K562 (cell line): ENCODE data around the gene EVI5. TPM values are rescaled to one million over a fixed set of nuclear protein-coding genes. Genes with fewer than 3 reads are reported as not detected.
A peak's percentile ranks its signal among the peaks of the same experiment; 100 is the strongest.

Source experiments
- CBX3 ChIP-seq, 2 experiments: IDR thresholded peaks; 1 replicate in 1 of 2; 2 replicates in 1 of 2; pipeline ENCODE4 v1.6.1; 2012; ENCODE audit warnings: inconsistent platforms in 2 of 2, low read length in 2 of 2, borderline replicate concordance in 1 of 2, control low read depth in 1 of 2
- CEBPB ChIP-seq: fragments of 450-650 bp; IDR thresholded peaks from 2 replicates; pipeline ENCODE4 v1.6.1; 2016; ENCODE audit warnings: missing genetic modification characterization, missing compliant biosample characterization
- CEBPG ChIP-seq, 3 experiments: fragments of 200-800 bp in 1 of 3; sonication (Bioruptor generic) in 1 of 3; sonication (generic) in 1 of 3; formaldehyde crosslinking in 1 of 3; IDR thresholded peaks in 2 of 3; conservative IDR thresholded peaks in 1 of 3; 2 replicates each; pipeline versions ENCODE4 v1.6.1 to v1.8.0; 2016 to 2022; ENCODE audit warnings: missing compliant biosample characterization in 2 of 3, missing genetic modification characterization in 2 of 3, mild to moderate bottlenecking in 1 of 3, missing genetic modification reagents in 1 of 3
- ELF1 ChIP-seq: fragments of 200-800 bp; sonication (Bioruptor generic); IDR thresholded peaks from 2 replicates; pipeline ENCODE4 v1.6.1; 2016; ENCODE audit warnings: missing genetic modification characterization, missing compliant biosample characterization
- ESRRA ChIP-seq: fragments of 450-650 bp; IDR thresholded peaks from 2 replicates; pipeline ENCODE4 v1.6.1; 2014; ENCODE audit warnings: low read depth, mild to moderate bottlenecking, moderate library complexity, borderline replicate concordance
- GABPA ChIP-seq: fragments of 200-800 bp; sonication (Bioruptor generic); conservative IDR thresholded peaks from 2 replicates; pipeline ENCODE4 v1.6.1; 2016; ENCODE audit warnings: low read depth, missing genetic modification characterization, missing compliant biosample characterization
- RAD21 ChIP-seq, 2 experiments: fragments of 250-450 bp in 1 of 2; fragments of 450-650 bp in 1 of 2; sonication (Bioruptor Pico) in 1 of 2; formaldehyde crosslinking in 1 of 2; IDR thresholded peaks in 1 of 2; conservative IDR thresholded peaks in 1 of 2; 2 replicates each; pipeline versions ENCODE4 v1.4.0 to v1.8.0; 2020 to 2022; ENCODE audit warnings: mild to moderate bottlenecking in 2 of 2, moderate library complexity in 1 of 2
- RNF2 ChIP-seq: sonication (generic); IDR thresholded peaks from 2 replicates; pipeline ENCODE4 v1.6.1; 2016
- SOX6 ChIP-seq: fragments of 450-650 bp; IDR thresholded peaks from 2 replicates; pipeline ENCODE4 v1.6.1; 2014; ENCODE audit warnings: mild to moderate bottlenecking
- TEAD1 ChIP-seq, 2 experiments: fragments of 450-650 bp in 1 of 2; sonication (generic) in 1 of 2; formaldehyde crosslinking; IDR thresholded peaks; 2 replicates each; pipeline versions ENCODE4 v1.4.0 to v1.8.0; 2020 to 2022; ENCODE audit warnings: mild to moderate bottlenecking in 2 of 2, missing genetic modification reagents in 1 of 2
- ZNF24 ChIP-seq: fragments of 450-650 bp; IDR thresholded peaks from 2 replicates; pipeline ENCODE4 v1.6.1; 2016
- ZNF318 ChIP-seq, 2 experiments: fragments of 450-650 bp; IDR thresholded peaks; 2 replicates each; pipeline ENCODE4 v1.6.1; 2016; ENCODE audit warnings: mild to moderate bottlenecking in 2 of 2, borderline replicate concordance in 1 of 2, low read depth in 1 of 2, moderate library complexity in 1 of 2
- polyA plus RNA-seq, 8 experiments: library from polyadenylated mRNA; depleted of rRNA in 4 of 8; stranded (reverse) in 5 of 8; unstranded in 3 of 8; fragments of >200 nt; fragmentation: Nextera tagmentation in 2 of 8; fragmentation: Illumina TruSeq in 1 of 8; extraction: Ambion mirVana in 2 of 8; extraction: Trizol in 1 of 8; gene quantifications; 2 replicates each; pipeline versions ENCODE4 v1.2.1 to v1.2.3, GENCODE V29; 2011 to 2014; ENCODE audit warnings: inconsistent platforms in 1 of 8, missing spikeins in 1 of 8
- total RNA-seq, 7 experiments: library from RNA; depleted of rRNA in 6 of 7; stranded (reverse); fragments of >200 nt in 6 of 7; fragmentation: Illumina TruSeq in 2 of 7; extraction: Trizol in 2 of 7; gene quantifications; 2 replicates each; pipeline versions ENCODE4 v1.2.1 to v1.2.3, GENCODE V29; 2011 to 2021; ENCODE audit warnings: low replicate concordance in 1 of 7
- TF ChIP-seq, protein P1 (sequence below): fragments of 250-450 bp; sonication (Bioruptor Pico); IDR thresholded peaks from 2 replicates; pipeline ENCODE4 v1.5.0; 2020; ENCODE audit warnings: mild to moderate bottlenecking, borderline replicate concordance

The EVI5 gene
- total and polyA plus RNA-seq, 9 of the 15 experiments (the other 6 are each of a cell fraction or from before 2014, with no cell fraction given): 1.7 to 50.1 (median 13.7) TPM

GRCh38 chr1:92459871-92460320 lies 325.0 kb downstream of the EVI5 start (continued):
- no peak for TF ChIP-seq ZNF318 (IDR thresholded peaks at IDR 0.05; ENCODE audit: borderline replicate concordance in 1 of 2, low read depth in 1 of 2)
- TF ChIP-seq, protein P1, sequence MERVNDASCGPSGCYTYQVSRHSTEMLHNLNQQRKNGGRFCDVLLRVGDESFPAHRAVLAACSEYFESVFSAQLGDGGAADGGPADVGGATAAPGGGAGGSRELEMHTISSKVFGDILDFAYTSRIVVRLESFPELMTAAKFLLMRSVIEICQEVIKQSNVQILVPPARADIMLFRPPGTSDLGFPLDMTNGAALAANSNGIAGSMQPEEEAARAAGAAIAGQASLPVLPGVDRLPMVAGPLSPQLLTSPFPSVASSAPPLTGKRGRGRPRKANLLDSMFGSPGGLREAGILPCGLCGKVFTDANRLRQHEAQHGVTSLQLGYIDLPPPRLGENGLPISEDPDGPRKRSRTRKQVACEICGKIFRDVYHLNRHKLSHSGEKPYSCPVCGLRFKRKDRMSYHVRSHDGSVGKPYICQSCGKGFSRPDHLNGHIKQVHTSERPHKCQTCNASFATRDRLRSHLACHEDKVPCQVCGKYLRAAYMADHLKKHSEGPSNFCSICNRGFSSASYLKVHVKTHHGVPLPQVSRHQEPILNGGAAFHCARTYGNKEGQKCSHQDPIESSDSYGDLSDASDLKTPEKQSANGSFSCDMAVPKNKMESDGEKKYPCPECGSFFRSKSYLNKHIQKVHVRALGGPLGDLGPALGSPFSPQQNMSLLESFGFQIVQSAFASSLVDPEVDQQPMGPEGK (CRISPR knock-in tag): 0 out of 2 replicates have a peak, but pooled peaks have one; percentile 11
- peak; percentile 50; the same call in 1 of the 2 replicates for TF ChIP-seq ZNF24
- TF ChIP-seq RNF2: peak; percentile 44; the same call in 1 of the 2 replicates
- TF ChIP-seq RAD21 (CRISPR knock-in tag; conservative IDR thresholded peaks at IDR 0.05 in 1 of 2, IDR thresholded peaks at IDR 0.05 in 1 of 2): 0 out of 4 replicates have a peak, but pooled peaks of 1 of the 2 experiments have one; percentile 11
- peak; percentile 11; the same call in 1 of the 2 replicates for TF ChIP-seq ESRRA
- no peak for TF ChIP-seq CBX3 (IDR thresholded peaks at IDR 0.05; ENCODE audit: borderline replicate concordance in 1 of 2, low read length in 2 of 2)
- TF ChIP-seq CEBPG (CRISPR knock-in tag; IDR thresholded peaks at IDR 0.05): no peak
- TF ChIP-seq CEBPG (tag; conservative IDR thresholded peaks at IDR 0.05 in 1 of 2, IDR thresholded peaks at IDR 0.05 in 1 of 2): peak in 1 of 2 experiments; percentile 21; a peak in 1 of 4 replicates
- TF ChIP-seq TEAD1 (CRISPR knock-in tag; IDR thresholded peaks at IDR 0.05): peak in 1 of 2 experiments; percentile 4; a peak in 1 of 4 replicates
- peak; percentile 33; the same call in 1 of the 2 replicates for TF ChIP-seq CEBPB (tag)
- peak; percentile 40 for TF ChIP-seq GABPA (tag)
- peak; percentile 58; the same call in 1 of the 2 replicates for TF ChIP-seq SOX6
- 0 out of 2 replicates have a peak, but pooled peaks have one; percentile 19 for TF ChIP-seq ELF1 (tag)
